K562 (cell line): ENCODE measurements around the gene NDUFA5. TPM values are rescaled to one million over a fixed set of nuclear protein-coding genes. Genes with fewer than 3 reads are reported as not detected.

Source experiments
- CAMTA2 ChIP-seq: fragments of 250-450 bp; sonication (Bioruptor Pico); conservative IDR thresholded peaks from 2 replicates; pipeline ENCODE4 v1.5.1; 2022
- E2F6 ChIP-seq, 2 experiments: IDR thresholded peaks; 2 replicates each; pipeline ENCODE4 v1.6.1; 2011; ENCODE audit warnings: borderline replicate concordance in 1 of 2, control low read depth in 1 of 2, low read depth in 1 of 2, low read length in 1 of 2, mild to moderate bottlenecking in 1 of 2, mixed read lengths in 1 of 2, moderate library complexity in 1 of 2; ENCODE audit not compliant: insufficient read depth in 1 of 2, insufficient read length in 1 of 2, poor library complexity in 1 of 2, severe bottlenecking in 1 of 2; ENCODE audit errors: extremely low read depth in 1 of 2
- EP300 ChIP-seq: IDR thresholded peaks from 2 replicates; pipeline ENCODE4 v1.6.1; 2012; ENCODE audit warnings: low read length, improper control_type of control experiment
- FOXP1 ChIP-seq: sonication (generic); formaldehyde crosslinking; IDR thresholded peaks from 2 replicates; pipeline ENCODE4 v1.8.0; 2022; ENCODE audit warnings: mild to moderate bottlenecking, missing genetic modification reagents
- FOXP4 ChIP-seq: sonication (generic); formaldehyde crosslinking; IDR thresholded peaks from 2 replicates; pipeline ENCODE4 v1.8.0; 2022; ENCODE audit warnings: mild to moderate bottlenecking, missing genetic modification reagents, borderline replicate concordance
- HDAC8 ChIP-seq: fragments of 450-650 bp; IDR thresholded peaks from 2 replicates; pipeline ENCODE4 v1.6.1; 2016; ENCODE audit warnings: mild to moderate bottlenecking, missing genetic modification characterization, moderate library complexity, missing compliant biosample characterization
- OTX1 ChIP-seq: fragments of 450-650 bp; formaldehyde crosslinking; IDR thresholded peaks from 2 replicates; pipeline ENCODE4 v1.4.0; 2022; ENCODE audit warnings: mild to moderate bottlenecking
- PTBP1 ChIP-seq: fragments of 200-400 bp; formaldehyde crosslinking; IDR thresholded peaks from 2 replicates; pipeline ENCODE4 v1.6.1; 2017; ENCODE audit warnings: low read depth, low read length
- RBM22 ChIP-seq: fragments of 200-400 bp; formaldehyde crosslinking; IDR thresholded peaks from 2 replicates; pipeline ENCODE4 v1.6.1; 2018; ENCODE audit warnings: low read length, low read depth; ENCODE audit not compliant: poor library complexity, severe bottlenecking
- SMAD4 ChIP-seq: fragments of 250-450 bp; sonication (Bioruptor Pico); conservative IDR thresholded peaks from 2 replicates; pipeline ENCODE4 v1.8.0; 2021; ENCODE audit warnings: inconsistent platforms, mild to moderate bottlenecking, moderate library complexity
- SNIP1 ChIP-seq: fragments of 450-650 bp; IDR thresholded peaks from 2 replicates; pipeline ENCODE4 v1.7.1; 2017; ENCODE audit warnings: low read depth, mild to moderate bottlenecking
- TAF9B ChIP-seq: fragments of 450-650 bp; IDR thresholded peaks from 2 replicates; pipeline ENCODE4 v1.6.1; 2018; ENCODE audit warnings: mild to moderate bottlenecking; ENCODE audit not compliant: partially characterized antibody
- ZNF232 ChIP-seq: sonication (generic); formaldehyde crosslinking; IDR thresholded peaks from 2 replicates; pipeline ENCODE4 v1.8.0; 2022; ENCODE audit warnings: mild to moderate bottlenecking, missing genetic modification reagents
- polyA plus RNA-seq, 8 experiments: library from polyadenylated mRNA; depleted of rRNA in 4 of 8; stranded (reverse) in 5 of 8; unstranded in 3 of 8; fragments of >200 nt; fragmentation: Nextera tagmentation in 2 of 8; fragmentation: Illumina TruSeq in 1 of 8; extraction: Ambion mirVana in 2 of 8; extraction: Trizol in 1 of 8; gene quantifications; 2 replicates each; pipeline versions ENCODE4 v1.2.1 to v1.2.3, GENCODE V29; 2011 to 2014; ENCODE audit warnings: inconsistent platforms in 1 of 8, missing spikeins in 1 of 8
- total RNA-seq, 7 experiments: library from RNA; depleted of rRNA in 6 of 7; stranded (reverse); fragments of >200 nt in 6 of 7; fragmentation: Illumina TruSeq in 2 of 7; extraction: Trizol in 2 of 7; gene quantifications; 2 replicates each; pipeline versions ENCODE4 v1.2.1 to v1.2.3, GENCODE V29; 2011 to 2021; ENCODE audit warnings: low replicate concordance in 1 of 7
- TF ChIP-seq, protein P1 (sequence below): fragments of 450-650 bp; formaldehyde crosslinking; IDR thresholded peaks from 2 replicates; pipeline ENCODE4 v1.4.0; 2020; ENCODE audit warnings: mild to moderate bottlenecking, moderate library complexity
- TF ChIP-seq, protein P2 (sequence below), 3 experiments: fragments of 200-800 bp in 1 of 3; sonication (Bioruptor generic) in 1 of 3; sonication (generic) in 1 of 3; formaldehyde crosslinking in 1 of 3; IDR thresholded peaks; 2 replicates each; pipeline versions ENCODE4 v1.6.1 to v1.8.0; 2016 to 2022; ENCODE audit warnings: mild to moderate bottlenecking in 2 of 3, missing compliant biosample characterization in 2 of 3, missing genetic modification characterization in 2 of 3, missing genetic modification reagents in 1 of 3
- TF ChIP-seq, protein P3 (sequence below): fragments of 200-800 bp; sonication (Bioruptor generic); IDR thresholded peaks from 2 replicates; pipeline ENCODE4 v1.6.1; 2017; ENCODE audit warnings: missing genetic modification characterization, missing compliant biosample characterization
- TF ChIP-seq, protein P4 (sequence below): fragments of 450-650 bp; formaldehyde crosslinking; IDR thresholded peaks from 2 replicates; pipeline ENCODE4 v1.4.0; 2022; ENCODE audit warnings: missing genetic modification characterization

NDUFA5 gene
- total and polyA plus RNA-seq, 9 of the 15 experiments (the other 6 are each of a cell fraction or from before 2014, with no cell fraction given), result 155 to 677 (median 269) TPM

DNA sequence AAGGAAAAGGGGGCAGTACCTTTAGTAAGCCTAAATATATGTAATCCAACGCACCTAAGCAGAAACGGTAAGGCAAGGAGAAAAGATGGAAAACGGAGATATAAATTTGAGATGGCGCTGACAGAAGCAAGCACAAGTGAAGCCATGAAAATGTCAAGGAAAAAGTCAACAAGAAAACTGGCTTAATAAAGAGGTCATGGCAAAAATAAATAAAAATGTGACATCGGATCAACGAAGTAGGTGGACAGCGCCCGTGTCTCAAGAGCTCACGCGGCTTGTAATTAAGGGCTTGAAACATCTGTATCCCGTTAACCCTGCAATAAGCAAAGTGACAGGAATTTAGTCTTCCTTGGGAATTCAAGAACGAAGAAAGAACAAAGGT lies 611 bp downstream of the NDUFA5 start (continued):
- TF ChIP-seq E2F6 (IDR thresholded peaks at IDR 0.05; ENCODE audit: borderline replicate concordance in 1 of 2, extremely low read depth in 1 of 2, insufficient read depth in 1 of 2, insufficient read length in 1 of 2, low read depth in 1 of 2, low read length in 1 of 2, poor library complexity in 1 of 2, severe bottlenecking in 1 of 2) (no peak), OTX1 (CRISPR knock-in tag) (no peak), PTBP1 (no peak), FOXP4 (CRISPR knock-in tag) (no peak), SNIP1 (no peak), FOXP1 (no peak), ZNF232 (CRISPR knock-in tag) (no peak), CAMTA2 (CRISPR knock-in tag) (no peak), RBM22 (no peak), HDAC8 (tag) (no peak), EP300 (0 out of 2 replicates have a peak, but pooled peaks have one; percentile 1), SMAD4 (CRISPR knock-in tag) (peak; percentile 59; the same call in 1 of the 2 replicates), TAF9B (no peak)
- TF ChIP-seq, protein P1, sequence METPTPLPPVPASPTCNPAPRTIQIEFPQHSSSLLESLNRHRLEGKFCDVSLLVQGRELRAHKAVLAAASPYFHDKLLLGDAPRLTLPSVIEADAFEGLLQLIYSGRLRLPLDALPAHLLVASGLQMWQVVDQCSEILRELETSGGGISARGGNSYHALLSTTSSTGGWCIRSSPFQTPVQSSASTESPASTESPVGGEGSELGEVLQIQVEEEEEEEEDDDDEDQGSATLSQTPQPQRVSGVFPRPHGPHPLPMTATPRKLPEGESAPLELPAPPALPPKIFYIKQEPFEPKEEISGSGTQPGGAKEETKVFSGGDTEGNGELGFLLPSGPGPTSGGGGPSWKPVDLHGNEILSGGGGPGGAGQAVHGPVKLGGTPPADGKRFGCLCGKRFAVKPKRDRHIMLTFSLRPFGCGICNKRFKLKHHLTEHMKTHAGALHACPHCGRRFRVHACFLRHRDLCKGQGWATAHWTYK (CRISPR knock-in tag), result no peak; the same call in 1 of the 2 replicates
- TF ChIP-seq, protein P2, sequence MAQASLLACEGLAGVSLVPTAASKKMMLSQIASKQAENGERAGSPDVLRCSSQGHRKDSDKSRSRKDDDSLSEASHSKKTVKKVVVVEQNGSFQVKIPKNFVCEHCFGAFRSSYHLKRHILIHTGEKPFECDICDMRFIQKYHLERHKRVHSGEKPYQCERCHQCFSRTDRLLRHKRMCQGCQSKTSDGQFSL (CRISPR knock-in tag; IDR thresholded peaks at IDR 0.05), result no peak
- TF ChIP-seq, protein P2 (tag; IDR thresholded peaks at IDR 0.05), result peak in 1 of 2 experiments; percentile 68; a peak in 1 of 4 replicates
- TF ChIP-seq, protein P3, sequence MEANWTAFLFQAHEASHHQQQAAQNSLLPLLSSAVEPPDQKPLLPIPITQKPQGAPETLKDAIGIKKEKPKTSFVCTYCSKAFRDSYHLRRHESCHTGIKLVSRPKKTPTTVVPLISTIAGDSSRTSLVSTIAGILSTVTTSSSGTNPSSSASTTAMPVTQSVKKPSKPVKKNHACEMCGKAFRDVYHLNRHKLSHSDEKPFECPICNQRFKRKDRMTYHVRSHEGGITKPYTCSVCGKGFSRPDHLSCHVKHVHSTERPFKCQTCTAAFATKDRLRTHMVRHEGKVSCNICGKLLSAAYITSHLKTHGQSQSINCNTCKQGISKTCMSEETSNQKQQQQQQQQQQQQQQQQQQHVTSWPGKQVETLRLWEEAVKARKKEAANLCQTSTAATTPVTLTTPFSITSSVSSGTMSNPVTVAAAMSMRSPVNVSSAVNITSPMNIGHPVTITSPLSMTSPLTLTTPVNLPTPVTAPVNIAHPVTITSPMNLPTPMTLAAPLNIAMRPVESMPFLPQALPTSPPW (CRISPR knock-in tag), result no peak
- TF ChIP-seq, protein P4, sequence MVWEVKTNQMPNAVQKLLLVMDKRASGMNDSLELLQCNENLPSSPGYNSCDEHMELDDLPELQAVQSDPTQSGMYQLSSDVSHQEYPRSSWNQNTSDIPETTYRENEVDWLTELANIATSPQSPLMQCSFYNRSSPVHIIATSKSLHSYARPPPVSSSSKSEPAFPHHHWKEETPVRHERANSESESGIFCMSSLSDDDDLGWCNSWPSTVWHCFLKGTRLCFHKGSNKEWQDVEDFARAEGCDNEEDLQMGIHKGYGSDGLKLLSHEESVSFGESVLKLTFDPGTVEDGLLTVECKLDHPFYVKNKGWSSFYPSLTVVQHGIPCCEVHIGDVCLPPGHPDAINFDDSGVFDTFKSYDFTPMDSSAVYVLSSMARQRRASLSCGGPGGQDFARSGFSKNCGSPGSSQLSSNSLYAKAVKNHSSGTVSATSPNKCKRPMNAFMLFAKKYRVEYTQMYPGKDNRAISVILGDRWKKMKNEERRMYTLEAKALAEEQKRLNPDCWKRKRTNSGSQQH (CRISPR knock-in tag), result no peak
